GM12865 (cell line): ENCODE results near the gene GSN.

Source experiments
- DNase-seq: peaks from one replicate; pipeline ENCODE4 v3.0.0; 2010; ENCODE audit warnings: low read depth
- H3K4me3 ChIP-seq: 2 replicates; pipeline ENCODE4 v1.5.1; 2011; ENCODE audit warnings: mild to moderate bottlenecking, low read depth, low read length, control low read depth
- CTCF ChIP-seq: IDR thresholded peaks from 2 replicates; pipeline ENCODE4 v1.5.1; 2011; ENCODE audit warnings: low read length, control low read depth, low read depth, inconsistent platforms; ENCODE audit not compliant: insufficient read depth; ENCODE audit errors: missing control alignments

Gene GSN

GRCh38 chr9:121279776-121280388 lies 11.9 kb downstream of the GSN start:
- DNase-seq = no peak
- no peak for TF ChIP-seq CTCF
- H3K4me3 ChIP-seq = no peak overlapping the region

- no peak for TF ChIP-seq CTCF
- DNase-seq = no peak
- no peak overlapping the region for H3K4me3 ChIP-seq
Measured at GRCh38 chr9:121280715-121281613, 13.0 kb downstream of the GSN start.

GRCh38 chr9:121281614-121282276 lies 13.8 kb downstream of the GSN start:
- H3K4me3 ChIP-seq = no peak overlapping the region
- DNase-seq = no peak
- no peak for TF ChIP-seq CTCF

GRCh38 chr9:121282277-121283079 lies 14.5 kb downstream of the GSN start:
- no peak for DNase-seq
- TF ChIP-seq CTCF = no peak
- no peak overlapping the region for H3K4me3 ChIP-seq

GRCh38 chr9:121283080-121283398 lies 15.1 kb downstream of the GSN start:
- no peak for TF ChIP-seq CTCF
- H3K4me3 ChIP-seq = no peak overlapping the region
- DNase-seq = no peak

- H3K4me3 ChIP-seq = no peak overlapping the region
- DNase-seq = no peak
- TF ChIP-seq CTCF = no peak
Measured at GRCh38 chr9:121283856-121284732, 16.1 kb downstream of the GSN start.
